Heart left ventricle (tissue), 13 donors: Measurements from ENCODE around the gene ERCC2.

Source experiments
- POLR2A ChIP-seq, 2 donors: fragments of 450-650 bp; IDR thresholded peaks; one replicate each; pipeline ENCODE4 v1.6.1; 2017; ENCODE audit warnings: antibody characterized with exemption in 2 of 2, mild to moderate bottlenecking in 2 of 2, moderate library complexity in 2 of 2
- TF ChIP-seq, protein P1 (sequence below), 12 donors: fragments of 200-600 bp; sonication (generic) in 4 of 12; IDR thresholded peaks; one replicate each; pipeline versions ENCODE4 v1.5.0 to v1.8.0; 2018 to 2022; ENCODE audit warnings: antibody characterized with exemption in 12 of 12, mild to moderate bottlenecking in 5 of 12
- donor health status: ischemic (EF 13 %, LVEDD 7.1; RV severe dilation, severe dysfunction).
- donor health status: DM: no; HTN: yes; CAD: no.
- donor health status: DM: no; HTN: no; CAD: no.
- donor health status: ischemic (EF 25% LVEDD 6.9; RV normal size, moderate dysfunction).
- donor health status: ischemic (EF 25% LVEDD 5.7; RV mildly dilated, moderate dysfunction).
- donor health status: ischemic (EF 35%, LVEDD 5.7; RV mildly dilated, moderate dysfunction).
- donor health status: nonischemic (EF 11% LVEDD 7.7; RV severe dilation, severe dysfunction).
- donor health status: DM: yes; HTN: yes; CAD: no.
- donor health status: PGD.
- donor health status: ischemic (EF 29% LVEDD 5.4; RV normal size, mild dysfunction).
- donor health status: nonischemic (EF 23%, LVEDD 6.1; RV moderate dilation, normal function).

DNA sequence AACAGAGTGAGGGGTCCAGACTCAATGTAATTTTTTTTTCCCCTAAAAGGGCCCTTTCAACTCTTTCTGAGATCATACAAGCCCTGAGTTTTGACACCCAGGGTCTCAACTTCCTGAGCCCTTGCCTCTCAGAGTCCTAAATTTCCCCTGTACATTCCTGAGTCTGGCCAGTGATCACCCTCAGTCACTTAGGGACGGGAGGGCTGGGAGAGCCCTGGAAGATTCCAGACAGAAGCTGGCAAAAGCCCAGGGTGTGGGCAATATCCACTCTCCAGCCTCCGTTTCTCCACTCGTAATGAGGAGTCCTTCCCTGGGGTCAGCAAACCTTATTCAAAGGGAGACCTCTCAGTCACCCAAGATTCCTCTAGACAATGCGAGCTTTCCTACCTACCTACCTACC lies 32.9 kb upstream of the ERCC2 start:
- TF ChIP-seq, protein P1, sequence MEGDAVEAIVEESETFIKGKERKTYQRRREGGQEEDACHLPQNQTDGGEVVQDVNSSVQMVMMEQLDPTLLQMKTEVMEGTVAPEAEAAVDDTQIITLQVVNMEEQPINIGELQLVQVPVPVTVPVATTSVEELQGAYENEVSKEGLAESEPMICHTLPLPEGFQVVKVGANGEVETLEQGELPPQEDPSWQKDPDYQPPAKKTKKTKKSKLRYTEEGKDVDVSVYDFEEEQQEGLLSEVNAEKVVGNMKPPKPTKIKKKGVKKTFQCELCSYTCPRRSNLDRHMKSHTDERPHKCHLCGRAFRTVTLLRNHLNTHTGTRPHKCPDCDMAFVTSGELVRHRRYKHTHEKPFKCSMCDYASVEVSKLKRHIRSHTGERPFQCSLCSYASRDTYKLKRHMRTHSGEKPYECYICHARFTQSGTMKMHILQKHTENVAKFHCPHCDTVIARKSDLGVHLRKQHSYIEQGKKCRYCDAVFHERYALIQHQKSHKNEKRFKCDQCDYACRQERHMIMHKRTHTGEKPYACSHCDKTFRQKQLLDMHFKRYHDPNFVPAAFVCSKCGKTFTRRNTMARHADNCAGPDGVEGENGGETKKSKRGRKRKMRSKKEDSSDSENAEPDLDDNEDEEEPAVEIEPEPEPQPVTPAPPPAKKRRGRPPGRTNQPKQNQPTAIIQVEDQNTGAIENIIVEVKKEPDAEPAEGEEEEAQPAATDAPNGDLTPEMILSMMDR (IDR thresholded peaks at IDR 0.05) = no peak
- no peak for TF ChIP-seq POLR2A (IDR thresholded peaks at IDR 0.05)
